HG03066 (cell line): ENCODE measurements around the gene MORN1.

Experiments
- ATAC-seq: cut with Tn5 transposase; IDR thresholded peaks from one replicate; pipeline ENCODE4 v1.9.1; 2021; ENCODE audit warnings: low read depth; ENCODE audit not compliant: unreplicated experiment

MORN1 gene

DNA sequence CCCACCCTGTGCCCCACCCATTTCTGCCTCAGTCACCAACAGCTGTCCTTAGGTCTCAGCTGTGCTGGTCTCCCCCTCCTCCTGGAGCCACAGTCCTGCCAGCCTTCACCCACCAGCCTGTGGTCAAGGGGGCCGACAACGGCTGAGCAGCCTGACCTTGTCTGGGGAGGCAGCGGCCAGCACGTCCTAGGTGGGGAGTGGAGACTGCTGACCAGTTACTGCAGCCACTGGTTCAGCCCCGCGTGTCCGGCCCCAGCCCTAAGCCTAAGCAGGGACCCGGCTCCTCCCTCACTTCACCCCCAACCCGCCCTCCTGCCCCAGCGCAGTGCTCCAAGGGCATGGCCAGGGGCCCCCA, 79.2 kb downstream of the MORN1 start:
- no peak for ATAC-seq

DNA sequence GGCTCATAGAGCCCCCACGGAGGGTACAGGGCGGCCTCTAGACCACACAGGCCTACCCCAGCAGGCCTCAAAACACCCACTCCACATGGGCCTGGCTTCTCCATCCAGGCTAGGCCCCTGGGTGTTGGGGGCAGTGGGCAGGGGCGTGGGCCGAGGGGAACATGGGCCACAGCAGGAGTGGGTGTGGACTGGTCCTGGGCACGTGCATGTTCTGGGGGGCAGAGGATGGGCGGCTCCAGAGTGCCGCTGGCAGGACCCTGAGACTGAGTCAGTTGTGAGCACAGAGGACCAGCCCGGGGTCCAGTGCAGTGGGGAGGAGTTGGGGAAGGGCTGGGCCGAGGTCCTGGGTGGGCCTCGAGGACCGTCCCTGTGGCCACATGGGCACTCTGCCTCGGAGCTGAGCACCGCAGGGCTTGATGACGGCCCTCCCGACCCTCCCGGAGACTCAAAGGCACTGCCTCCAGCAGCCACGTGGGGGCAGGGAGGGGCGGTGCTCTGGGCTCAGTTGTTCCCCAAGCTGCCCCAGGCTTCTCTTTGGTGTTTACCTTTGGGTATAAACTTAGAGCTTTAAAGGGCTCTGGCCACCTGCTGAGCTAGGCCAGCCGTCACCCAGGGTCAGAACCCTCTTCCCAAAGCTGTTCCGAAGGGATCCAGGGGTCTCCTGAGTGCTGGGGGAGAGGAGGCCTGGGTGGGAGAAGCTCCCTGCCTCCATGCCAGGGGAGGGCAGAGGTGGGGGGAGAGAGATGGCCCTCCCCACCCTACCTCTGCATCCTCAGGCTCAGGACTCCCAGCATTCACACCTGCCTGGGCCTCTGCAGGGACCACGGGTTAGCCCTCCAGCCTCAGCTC, 79.9 kb downstream of the MORN1 start:
- no peak for ATAC-seq

DNA sequence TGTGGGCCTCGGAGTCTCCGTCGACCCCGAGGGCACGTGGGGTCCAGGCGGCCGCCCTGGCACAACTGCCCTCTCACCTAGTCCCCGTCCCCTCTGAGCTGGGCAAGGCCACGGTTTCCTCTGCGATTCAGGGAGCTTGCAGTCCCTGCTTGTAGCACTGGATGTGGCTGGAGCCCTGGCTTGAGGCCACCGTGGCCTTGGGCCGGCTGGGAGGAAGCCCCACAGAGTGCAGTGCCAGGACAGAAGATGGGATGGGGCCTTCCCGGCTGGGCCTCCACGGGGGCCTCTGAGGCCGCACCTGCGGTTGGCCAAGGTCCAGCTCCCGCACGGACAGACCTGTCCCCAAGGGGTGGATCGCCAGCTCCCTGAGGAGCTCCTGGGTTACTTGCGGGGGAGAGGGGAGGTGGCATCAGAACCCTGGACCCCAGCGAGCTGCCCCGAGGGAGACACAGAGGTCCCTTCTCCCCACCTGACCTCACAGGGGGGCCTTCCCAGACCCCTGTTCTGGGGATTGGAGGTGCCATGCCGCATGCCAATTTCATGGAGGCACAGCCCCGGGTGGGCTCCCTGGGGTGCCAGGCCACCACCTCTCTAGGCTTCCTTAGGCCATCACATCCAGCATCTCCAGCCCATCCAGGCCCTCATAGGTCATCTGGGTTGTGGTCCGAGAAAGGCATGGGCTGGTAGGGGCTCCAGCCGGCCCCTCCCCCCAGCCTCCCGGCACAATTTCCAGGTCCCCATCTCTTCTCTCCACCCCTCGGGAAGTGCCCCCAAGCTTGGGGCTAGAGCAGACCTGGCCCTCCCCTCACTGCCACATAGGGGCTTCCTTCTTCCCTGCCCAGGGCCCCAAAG, 80.8 kb downstream of the MORN1 start:
- ATAC-seq, result no peak

DNA sequence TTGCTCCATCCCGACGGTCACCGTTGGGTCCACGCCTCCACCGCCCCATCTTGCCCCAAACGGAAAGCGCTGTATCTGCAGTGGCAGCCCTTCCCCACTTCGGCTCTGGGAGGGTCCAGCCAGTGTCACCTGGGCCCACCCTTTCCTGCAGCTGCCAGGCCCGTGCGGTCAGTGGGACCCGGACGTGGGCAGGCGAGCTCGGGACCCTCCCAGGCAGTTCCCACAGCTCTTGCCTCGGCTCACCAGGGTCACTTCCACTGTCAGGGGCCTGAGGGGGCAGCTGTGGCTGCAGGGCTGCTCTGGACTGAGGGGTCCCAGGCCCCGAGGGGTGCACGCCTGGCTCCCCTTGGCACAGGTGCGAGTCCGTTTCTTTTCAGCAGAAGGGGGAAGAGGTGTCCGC, 82.5 kb downstream of the MORN1 start:
- no peak for ATAC-seq

DNA sequence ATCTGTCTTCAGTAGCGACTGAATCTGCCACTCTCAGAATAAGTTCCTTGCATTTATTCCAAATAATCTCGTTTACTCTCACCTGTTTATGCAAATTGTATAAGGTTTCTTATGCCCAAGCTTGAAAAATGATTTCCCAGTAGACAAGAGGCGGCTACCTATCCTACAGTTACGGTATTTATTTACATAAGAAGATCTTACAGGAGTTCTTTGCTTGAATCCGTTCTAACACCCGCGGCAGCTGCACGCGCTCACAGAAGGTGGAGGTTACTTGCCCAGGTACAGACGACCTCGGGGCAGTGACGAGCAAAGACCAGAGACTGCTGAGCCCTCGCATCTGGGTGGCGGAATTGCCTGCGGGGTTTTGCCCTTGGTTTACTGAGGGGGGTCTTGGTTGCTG, 83.4 kb downstream of the MORN1 start:
- ATAC-seq, result no peak

DNA sequence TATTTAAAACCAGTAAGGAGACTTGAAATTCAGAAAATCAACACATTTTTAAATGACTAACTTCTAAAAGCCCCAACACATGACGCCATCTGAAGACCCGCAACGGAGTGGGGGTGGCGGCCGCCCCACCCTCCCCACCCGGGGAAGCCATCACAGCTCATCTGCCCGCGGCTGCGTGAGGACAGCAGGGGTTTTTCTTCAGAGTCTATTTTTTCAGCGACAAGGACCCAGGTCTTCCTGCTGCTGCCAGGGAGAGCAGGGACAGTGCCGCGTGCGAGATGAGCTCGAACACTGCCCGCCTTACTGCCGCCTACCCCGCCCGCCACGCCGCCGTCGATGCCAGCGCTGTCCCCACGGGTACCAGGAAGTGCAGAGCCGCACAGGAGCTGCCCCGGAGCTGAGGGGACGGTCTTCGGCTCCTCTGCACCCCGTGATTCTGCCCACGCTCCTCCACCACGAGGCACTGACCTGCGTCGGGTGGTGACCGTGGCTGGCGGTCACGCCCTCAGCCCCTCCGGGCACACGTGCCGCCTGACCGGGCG, 84.2 kb downstream of the MORN1 start:
- ATAC-seq, result no peak

DNA sequence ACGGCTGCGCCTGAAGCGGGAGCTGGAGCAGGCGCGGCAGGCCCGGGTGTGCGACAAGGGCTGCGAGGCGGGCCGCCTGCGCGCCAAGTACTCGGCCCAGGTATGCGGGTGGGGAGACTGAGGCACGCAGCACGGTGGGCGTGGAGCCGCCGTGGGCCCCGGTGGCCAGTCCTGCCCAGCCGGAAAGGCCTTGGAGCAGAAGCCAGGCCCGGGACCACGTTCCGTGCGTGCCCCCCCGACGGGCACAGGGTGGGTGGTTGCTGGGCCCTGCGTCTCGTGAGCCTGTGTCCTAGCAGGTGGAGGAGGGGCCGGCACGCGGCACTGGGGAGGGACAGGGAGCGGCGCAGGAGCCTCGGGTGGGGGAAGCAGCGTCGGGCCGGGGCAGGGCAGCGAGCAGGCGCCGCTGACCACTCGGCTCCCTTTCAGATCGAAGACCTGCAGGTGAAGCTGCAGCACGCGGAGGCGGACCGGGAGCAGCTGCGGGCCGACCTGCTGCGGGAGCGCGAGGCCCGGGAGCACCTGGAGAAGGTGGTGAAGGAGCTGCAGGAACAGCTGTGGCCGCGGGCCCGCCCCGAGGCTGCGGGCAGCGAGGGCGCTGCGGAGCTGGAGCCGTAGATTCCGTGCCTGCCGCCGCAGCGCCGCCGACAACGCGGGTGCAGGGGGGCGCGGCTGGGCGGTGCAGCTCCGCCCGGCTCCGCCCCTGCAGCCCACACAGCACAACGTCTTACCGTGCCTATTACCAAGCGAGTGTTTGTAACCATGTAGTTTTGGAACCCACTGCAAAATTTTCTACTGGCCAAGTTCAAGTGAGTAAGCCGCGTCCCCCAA, 85.0 kb downstream of the MORN1 start:
- ATAC-seq, result no peak

DNA sequence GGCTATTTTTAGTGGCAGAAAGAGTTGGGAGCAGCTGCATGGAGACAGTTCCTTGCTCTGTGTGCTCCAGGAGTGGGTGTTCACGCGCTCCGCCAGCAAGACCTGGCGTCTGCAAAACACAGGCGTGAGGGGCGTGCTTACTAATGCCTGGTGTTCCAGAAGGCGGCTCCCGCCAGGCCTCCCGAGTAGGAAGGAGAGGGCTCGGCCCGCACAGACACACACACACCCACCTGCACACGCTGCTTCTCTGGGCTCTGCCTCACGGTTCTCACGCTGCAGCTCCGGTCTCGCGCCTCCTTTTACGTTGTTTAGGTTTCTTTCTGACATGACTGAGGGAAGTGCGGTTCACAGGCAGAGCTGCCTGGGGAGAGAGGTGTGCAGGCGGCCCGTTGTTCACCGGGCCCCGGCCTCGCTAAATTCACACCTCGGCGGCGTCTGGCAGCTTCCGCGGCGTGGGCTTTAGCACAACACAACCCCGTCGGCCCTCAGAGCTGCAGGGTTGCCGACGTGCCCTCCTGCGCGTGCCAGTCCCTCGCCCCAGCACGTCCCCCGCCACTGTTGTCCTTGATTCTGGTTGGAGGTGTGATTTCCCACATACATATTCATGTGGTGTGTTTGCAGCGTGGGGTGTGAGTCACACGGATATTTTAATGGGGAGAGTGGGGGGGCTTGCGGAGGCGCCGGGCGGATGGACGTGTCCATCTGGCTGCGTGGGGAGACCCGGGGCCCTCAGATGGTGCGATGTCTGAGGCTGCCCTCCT, 86.3 kb downstream of the MORN1 start:
- no peak for ATAC-seq

DNA sequence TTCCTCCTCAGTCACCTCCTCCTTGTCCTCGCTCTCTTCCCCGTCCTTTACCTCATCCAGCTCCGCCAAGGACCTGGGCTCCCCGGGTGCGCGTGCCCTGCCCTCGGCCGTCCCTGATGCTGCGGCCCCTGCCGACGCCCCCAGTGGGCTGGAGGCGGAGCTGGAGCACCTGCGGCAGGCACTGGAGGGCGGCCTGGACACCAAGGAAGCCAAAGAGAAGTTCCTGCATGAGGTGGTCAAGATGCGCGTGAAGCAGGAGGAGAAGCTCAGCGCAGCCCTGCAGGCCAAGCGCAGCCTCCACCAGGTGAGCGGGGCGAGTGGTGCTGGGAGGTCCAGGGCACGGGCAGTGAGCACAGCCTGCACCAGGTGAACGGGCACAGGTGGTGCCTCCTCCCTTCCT, 87.1 kb downstream of the MORN1 start:
- ATAC-seq, result no peak

DNA sequence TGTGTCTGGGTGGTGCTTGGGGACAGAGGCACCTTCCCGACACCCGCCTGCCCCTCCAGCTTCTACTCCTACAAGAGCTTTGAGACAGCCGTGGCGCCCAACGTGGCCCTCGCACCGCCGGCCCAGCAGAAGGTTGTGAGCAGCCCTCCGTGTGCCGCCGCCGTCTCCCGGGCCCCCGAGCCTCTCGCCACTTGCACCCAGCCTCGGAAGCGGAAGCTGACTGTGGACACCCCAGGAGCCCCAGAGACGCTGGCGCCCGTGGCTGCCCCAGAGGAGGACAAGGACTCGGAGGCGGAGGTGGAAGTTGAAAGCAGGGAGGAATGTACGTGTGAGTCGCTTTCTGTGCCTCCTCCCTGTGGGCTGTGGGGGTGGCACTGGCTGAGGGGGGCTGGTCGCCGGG, 87.6 kb downstream of the MORN1 start:
- ATAC-seq, result no peak

DNA sequence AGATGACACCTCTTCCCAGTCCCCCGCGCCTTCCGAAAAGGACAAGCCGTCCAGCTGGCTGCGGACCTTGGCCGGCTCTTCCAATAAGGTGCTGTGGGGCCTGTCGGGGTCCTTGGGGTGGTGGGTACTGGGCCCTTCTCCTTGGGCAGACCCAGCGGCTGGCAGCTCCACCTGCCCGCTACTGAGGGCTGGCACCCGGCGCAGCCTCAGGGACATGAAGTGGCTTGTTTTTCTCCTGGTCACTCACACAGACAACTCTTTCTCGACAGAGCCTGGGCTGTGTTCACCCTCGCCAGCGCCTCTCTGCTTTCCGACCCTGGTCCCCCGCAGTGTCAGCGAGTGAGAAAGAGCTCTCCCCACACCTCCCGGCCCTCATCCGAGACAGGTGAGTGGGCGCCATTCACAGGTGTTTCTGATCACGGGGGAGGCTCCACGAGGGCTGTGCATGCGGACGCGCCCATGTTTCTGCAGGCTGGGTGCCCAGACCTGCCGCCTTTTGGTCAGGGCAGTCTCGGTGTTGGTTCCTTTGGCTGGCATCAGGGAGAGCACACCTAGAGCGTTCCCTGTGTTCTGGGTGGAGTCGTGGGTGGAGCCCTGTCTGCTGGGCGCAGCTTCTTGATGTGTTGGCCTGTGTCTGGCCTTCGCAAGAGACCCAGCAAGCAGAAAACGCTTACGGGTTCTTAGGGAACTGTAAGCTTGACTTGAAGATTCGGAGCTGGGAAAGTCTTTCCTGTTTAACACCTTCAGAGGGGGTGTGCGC, 88.2 kb downstream of the MORN1 start:
- ATAC-seq, result no peak

DNA sequence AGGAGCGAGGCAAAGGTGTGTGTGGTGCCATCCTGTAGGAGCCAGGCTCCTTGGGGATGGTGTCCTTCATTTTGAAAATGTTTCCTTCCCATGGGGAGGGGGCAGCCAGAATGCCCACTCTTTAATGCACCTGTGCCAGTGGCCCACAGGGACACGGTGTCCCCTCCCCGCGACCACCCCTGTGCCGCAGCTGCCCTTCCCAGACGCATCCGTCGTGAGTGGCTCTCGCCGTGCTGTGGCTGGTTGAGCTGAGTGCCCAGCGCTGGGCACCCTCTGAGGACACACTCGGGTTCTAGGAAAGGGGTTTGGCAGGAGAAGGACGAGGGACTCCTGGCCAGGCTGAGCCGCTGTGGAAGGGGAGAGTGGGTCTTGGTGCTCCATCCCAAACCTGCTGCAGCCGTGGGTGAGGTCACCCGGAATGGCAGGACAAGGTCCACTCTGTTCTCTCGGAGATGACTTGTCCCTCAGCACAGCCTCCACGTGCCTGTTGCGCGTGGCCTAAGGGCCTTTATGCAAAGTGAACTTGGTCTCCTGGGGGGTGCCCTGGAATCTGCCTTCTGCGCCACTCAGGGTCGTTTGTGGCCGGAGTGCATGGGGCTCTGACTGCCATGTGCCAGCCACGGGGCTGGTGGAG, 88.9 kb downstream of the MORN1 start:
- no peak for ATAC-seq

DNA sequence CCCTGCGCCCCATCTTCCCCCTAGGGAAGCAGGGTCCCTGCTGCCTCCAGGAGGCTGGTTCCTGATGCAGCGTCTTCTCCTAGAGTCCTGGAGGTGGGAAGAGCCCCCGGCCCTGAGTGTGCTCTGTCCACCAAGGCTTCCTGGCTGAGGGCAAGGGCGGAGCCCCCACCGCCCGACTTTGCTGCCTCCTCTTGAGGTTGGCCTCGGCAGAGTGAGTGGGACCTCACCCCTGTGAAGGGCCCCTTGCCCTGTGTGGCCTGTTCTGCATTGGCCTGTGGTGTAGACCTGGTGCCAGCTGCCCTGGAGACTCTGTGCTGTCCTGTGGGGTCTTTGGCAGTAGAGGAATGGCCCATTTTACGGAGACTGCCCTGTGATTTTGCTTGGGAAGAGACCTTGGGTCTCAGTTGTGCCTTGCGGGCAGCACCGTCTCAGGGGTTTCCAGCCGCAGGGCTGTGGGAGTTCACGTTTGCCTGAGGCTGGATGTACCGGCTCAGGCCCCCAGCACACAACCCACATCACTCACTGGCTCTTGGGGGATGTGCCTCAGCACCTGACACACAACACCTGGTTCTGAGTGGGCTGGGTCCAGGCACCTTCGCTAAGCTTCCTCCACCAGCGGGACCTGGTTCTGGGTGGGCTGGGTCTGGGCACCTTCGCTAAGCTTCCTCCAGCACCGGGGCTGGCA, 89.6 kb downstream of the MORN1 start:
- ATAC-seq, result no peak

DNA sequence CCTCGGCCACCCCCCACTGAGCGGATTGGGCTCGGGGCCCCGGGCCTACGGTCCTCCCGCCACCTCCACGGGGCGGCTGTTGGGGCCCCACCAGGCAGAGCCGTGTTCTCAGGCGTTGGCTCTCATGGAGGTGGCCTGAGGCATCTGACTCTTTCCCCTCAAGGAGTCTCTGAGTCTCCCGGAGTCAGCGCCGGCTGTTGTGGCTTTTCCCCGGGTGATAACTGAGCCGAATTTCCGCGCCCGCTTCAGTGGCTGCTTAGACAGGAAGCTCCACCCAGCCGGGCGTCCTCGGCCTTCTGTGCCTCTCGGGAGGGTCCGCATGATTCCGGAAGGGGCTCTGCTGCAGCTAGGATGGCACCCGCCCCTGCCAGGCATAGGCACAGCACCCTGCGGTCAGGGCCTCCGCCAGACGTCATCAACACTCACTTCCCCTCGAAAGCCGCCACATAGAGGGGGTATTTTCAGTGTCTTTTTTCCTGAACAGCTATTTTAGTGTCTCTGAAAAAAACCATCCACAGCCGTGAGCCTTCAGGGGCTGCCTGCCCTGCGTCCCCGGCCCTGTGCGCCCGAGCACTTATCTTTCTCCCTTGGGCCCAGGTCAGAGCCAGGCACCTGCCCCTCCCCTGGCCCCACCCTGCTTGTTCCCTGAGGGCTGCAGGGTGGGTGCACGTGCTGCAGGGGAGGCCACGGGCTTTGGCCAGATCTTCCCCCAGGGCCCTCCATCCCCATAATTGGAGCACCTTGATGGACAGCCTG, 90.3 kb downstream of the MORN1 start:
- ATAC-seq, result peak; percentile 49

DNA sequence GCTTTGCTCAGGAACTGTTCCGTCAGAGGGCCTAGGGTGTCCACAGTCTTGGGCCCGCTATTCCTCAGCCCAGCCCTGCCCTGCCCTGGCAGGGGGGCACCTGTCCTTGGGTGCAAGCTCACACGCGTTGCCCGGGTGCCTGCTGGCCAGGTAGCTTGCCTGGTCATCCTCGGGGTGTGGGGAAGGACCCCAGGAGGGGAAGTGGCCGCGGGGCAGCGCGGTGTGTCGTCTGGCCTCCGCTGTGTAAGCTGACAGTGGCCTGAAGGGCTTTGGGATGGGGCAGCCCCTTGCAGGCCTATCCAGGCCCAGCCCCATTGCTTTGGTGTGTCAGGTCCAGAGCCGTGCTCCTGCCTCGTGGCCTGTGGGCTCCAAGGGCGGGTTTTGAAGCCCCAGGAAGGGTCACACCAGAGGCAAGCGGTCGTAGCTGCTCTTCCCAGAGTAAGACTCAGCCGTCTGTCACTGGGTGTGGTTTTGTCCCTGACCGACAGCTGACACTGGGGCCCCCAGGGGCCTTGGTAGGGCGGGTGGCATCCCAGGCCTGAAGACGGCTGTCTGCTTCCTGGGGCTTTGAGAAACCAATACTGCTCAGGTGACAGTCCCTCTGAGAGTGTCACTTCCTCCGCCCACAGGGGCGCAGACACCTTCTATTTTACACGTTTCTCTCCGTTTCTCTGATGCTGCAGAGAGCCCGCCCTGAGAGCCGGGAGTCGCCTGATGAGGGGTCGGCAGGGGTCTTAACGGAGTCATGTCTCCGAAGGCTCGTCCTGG, 91.2 kb downstream of the MORN1 start:
- ATAC-seq, result peak; percentile 90

DNA sequence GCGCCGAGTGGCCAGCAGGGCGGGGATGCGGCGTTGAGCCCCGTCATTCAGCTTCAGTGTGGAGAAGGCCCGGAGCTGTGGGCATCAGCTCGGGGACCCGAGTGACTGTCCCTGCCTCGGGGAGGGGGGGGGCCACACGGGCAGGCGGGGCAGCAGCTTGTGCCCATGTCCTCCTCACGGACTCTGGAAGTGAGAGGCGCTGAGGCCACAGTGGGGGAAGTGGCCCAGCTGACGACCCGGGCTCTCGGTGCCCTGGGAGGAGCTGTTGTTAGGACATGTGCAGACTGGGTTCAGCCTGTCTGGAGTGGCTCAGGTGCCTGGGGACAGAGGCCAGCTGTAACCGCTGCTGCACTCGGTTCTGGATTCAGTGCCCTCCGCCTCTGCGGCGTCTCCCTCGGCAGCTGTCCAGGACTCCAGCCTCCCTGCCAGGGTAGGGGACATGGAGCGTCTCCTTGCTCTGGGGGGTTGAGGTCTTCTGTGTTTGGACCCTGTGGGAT, 92.2 kb downstream of the MORN1 start:
- no peak for ATAC-seq

DNA sequence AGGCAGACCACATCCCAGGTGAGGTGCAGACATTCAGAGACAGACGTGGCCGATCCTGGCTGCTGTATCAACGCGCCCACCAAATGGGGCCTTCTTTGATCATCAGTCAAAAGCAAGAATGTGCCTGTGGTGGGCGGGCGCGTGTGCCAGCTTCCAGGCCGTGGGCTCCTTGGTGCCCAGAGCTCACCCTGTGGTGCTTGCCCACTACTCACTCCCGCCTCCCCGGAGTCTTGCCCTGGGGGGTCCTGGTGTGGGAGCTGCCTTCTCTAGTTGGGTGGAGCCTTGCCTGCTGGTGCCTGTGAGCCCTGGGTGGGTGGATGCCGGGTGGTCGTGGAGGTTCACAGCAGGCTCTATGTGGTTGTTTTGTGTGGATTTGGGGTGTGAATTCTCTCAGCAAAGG, 92.7 kb downstream of the MORN1 start:
- ATAC-seq, result no peak
